Activated gamma-delta T cell treated with anti-CD3 and anti-CD28 coated beads, Interleukin-2, amount 50 U/mL, for 16 hours (primary cell): Measurements from ENCODE around the gene LRFN5.
"Not testable (repeated sequence)": the region's sequence is repeated elsewhere in the genome, so short reads cannot be mapped to it uniquely, and the experiment has no call there.

Source experiments
- DNase-seq: peaks from one replicate; pipeline ENCODE4 v3.0.0-alpha.2; 2020; ENCODE audit warnings: low read depth

The LRFN5 gene

DNA sequence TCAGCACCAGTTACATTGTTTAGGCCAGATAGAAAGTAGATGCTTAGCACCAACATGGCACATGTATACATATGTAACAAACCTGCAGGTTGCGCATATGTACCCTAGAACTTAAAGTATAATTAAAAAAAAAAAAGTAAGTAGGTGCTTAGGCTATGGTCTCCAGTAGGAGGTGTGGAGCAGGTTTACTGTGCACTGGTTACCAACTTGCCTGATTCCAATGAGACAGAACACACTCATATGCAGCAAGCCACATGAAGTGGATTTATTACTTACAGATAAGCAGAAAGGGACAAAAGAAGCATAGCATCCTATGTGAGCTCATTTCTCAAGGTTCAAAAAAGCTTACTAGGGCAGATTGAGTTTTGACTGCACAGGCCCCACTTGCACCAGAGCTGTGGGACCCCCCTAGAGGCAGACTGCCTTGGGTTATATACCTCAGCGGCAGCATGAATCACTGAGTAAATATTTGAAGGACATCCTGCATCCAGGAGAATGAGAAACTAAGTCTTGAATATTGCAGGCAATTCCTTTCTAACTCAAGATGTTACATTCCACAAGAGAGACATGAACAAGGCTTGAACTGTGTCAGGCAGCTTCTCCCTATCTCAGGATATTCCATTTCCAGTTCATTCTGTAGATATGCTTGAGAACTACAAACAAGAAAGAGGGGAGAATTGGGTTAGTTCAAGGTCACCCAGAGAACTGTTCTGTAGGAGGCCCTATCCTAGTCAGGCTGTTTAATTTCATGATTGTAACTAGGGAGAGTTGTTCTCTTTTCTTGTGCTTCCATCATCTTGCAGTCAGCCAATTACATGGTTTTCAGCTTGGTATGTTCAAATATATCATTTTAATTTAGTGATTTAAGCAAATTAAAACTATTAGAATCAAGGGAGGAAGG lies 30.1 kb downstream of the LRFN5 start:
- no peak for DNase-seq

DNA sequence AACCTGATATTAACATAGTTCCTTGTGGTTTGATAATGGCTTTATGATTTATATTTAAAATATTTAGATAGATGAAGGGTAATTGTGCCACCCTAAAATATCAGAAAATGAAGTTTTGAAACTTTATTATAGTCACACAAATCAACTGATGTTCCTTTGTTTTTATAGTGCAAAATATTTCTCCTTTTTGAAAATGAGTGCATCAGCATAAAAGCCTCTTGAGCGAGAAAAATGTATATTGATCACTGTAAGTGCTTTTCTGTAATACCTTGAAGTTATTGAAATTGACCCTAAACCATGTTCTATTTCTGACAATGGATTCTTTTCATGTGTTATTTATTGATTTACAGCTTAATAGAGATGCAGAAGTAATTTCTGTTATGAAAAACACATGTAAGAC lies 35.0 kb downstream of the LRFN5 start:
- DNase-seq: no peak

DNA sequence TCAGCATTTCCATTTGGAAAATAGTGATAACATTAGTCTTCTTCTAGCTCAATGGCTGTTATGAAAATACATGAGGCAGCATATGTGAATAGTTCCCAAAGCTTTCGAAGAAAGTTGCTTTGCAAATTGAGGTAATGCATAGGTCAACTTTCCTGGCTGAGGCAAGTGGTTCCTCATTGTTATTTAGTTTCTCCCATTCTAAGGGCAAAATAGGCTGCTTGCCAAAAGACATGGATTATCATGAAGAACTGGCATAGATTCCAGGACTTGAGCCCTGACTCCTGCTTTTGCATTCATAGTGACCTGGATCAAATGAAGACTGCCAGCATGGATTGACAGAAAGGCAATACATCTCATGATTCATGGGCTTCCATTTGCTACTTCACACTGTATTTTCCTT lies 35.7 kb downstream of the LRFN5 start:
- DNase-seq: no peak

DNA sequence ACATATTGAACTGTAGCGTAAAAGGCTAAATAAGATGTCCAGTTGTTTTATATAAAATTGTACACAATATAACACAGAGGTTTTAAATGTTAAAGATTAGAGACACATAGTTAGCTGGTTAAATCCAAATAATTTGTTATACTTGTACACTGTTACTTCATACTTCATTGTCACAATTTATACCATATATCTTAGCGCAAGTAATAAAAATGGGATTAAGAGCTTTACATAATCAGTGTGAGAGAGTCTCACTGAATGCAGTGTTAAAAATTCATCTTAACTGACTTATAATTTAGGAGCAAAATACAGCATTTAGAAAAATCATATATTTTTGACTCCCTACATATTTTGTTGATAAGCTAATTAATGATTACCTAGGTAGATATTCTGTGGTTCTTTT lies 36.1 kb downstream of the LRFN5 start:
- no peak for DNase-seq

DNA sequence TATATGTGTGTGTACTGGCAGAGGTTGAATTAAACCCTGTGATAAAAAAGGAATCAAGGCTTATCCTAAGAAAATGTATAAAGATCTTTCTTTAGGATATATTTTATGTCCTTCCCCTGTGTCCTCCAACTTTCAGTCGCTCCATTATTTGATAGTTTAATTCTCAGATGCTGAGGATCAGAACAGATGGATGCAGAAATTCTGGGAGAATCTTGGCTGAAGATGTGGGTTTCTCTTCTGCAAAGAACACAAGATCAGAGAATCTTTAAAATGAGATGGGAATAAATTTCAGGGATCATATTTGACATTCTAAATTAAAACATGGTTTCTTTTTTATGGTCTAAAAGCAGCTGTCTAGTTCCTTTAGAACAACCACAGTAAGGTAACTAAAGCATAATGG lies 37.9 kb downstream of the LRFN5 start:
- DNase-seq: no peak

DNA sequence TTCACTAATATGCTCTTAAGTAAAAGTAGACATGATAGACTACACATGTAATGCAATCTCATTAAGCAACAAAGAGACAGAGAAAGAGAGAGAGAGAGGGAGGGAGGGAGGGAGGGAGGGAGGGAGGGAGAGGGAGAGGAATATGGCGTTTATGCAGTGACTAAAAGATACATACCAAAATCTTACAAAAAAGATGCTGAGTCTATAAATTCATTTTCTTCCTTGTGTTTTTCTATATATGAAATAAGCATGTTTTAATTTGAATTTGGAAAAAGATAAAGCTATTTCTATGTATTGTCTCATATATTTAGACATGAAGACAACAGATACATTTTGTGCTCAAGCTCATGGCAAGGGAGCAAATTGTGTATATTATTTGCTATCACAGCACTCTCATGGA lies 44.1 kb downstream of the LRFN5 start:
- DNase-seq: no peak

DNA sequence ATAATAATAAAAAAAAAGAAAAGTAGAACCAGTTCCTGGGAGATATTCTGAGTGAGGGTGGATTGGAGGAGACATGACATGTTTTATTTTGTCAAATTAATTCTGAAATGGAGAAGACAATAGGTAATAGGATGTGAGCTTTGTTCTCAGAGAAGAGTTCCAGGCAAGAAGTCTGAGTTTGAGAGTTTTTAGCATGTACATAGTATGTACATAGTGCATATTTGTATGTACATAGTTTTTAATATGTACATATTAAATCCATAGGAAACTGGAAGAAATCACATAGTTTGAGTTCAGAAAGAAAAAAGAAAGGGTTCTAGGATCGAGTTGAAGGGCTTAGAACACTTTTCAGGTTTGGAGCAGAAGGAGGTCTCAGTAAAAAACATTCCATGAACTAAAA lies 47.5 kb downstream of the LRFN5 start:
- no peak for DNase-seq

DNA sequence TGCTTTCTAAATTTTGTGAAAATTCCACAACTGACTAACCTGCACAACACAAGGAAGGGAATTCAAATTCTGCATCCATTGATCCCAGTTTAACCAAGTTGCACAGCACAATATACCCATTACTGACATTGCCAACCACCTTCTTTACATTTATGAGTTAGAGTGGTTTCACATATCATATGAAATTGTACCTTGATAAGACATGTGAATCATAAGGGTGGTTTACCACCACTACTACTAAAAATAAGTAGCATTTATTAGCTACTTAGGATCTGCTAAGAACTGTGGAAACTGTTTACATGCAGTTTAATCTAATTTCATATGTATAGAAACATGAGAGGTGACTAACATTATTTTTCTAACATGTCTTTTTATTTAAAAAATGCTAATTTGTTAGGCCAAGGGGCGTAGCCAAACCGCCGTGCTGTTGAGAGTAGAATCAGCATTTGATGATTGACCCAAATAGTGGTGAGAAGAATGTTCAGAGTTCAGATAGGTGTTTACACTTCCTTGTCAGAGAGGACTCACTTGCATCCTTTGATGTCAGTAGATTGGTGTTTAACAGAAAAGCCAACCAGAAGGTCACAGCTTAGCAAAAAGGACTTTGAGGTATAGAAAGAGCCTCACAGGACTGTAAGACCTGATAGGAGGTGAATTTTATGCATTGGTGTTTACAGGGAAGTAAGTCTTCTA lies 56.2 kb downstream of the LRFN5 start:
- DNase-seq: no peak

DNA sequence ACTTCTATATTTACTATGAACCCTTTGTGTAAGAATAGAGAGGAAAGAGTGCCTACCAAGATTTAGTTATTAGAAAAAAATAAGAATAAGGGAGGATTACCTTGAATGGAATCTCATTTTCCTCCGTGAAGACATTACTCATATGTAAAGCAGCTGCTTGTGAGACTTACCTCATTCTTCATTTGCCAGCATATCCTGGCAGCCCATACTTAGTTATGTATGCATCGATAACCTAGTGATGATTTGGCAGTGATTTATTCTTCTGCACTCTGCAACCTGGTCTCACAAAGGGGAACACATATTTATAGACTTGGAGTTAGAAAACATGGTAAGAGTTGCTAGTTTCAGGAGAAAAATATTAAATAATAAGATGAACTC lies 56.8 kb downstream of the LRFN5 start:
- DNase-seq: no peak

DNA sequence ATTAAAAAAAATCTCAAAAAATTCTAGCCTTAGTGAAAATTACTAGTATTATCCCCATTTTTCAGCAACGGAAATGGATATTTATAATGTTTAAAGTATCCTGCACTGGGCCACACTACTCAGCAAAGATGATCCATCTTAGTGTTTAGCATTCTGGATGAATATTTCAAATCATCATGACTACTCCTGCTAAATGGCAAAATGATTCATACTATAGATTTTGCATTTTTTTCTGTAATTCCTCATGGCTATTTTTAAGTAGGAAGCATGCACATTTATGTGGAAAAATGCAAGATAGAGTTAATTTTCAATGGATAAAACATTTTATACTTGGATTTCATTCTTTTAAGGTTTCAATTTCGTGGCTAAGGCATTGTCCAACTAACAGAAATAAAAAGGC lies 59.6 kb downstream of the LRFN5 start:
- no peak for DNase-seq

DNA sequence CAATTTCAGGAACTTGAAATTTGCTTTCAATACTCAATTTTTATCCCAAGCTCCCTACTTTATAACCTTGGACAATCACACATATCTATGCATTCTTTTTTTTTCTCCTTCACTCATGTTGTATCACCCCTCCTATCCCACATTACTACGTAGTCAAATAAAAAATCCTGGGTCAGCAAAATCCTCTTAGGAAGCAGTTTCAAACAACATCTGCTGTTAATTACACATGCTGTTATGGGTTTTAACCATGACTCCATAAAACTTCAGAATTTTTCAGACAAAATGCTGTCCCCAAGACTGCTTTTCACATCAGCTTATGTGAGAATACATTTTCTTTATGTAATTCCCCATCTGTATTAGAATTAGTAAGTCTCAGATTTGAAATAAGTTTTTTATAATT lies 61.7 kb downstream of the LRFN5 start:
- DNase-seq: no peak

DNA sequence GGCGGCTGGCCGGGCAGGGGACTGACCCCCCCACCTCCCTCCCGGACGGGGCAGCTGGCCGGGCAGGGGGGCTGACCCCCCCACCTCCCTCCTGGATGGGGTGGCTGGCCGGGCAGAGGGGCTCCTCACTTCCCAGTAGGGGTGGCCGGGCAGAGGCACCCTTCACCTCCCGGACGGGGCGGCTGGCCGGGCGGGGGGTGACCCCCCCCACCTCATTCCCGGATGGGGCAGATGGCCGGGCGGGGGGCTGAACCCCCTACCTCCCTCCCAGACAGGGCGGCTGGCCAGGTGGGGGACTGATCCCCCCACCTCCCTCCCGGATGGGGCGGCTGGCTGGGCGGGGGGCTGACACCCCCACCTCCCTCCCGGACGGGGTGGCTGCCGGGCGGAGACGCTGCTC lies 66.9 kb downstream of the LRFN5 start:
- DNase-seq: not testable (repeated sequence)

DNA sequence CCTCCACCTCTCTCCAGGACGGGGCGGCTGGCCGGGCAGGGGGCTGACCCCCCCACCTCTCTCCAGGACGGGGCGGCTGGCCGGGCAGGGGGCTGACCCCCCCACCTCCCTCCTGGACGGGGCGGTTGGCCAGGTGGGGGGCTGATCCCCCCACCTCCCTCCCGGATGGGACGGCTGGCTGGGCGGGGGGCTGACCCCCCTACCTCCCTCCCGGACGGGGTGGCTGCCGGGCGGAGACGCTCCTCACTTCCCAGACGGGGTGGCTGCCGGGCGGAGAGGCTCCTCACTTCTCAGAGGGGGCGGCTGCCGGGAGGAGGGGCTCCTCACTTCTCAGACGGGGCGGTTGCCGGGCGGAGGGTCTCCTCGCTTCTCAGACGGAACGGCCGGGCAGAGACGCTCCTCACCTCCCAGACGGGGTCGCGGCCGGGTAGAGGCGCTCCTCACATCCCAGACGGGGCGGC lies 67.9 kb downstream of the LRFN5 start:
- DNase-seq: not testable (repeated sequence)

DNA sequence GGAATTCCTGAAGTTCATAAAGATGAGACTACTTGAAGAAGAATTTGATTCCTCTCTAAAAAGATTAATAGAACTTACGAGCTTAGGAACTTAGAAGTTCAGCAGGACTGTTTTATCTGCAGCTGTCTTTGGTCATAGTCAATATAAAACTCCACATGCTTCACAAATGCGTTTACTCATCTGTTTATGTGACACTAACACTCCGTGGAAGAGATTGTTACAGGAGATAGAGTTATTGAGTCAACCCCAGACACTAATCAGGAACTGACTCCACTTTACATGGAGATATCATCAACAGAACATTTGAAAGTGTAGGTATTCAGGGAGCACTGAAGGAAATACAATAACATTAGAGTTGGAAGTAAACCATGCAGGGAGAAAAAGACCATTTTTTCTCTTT lies 92.8 kb downstream of the LRFN5 start:
- no peak for DNase-seq

DNA sequence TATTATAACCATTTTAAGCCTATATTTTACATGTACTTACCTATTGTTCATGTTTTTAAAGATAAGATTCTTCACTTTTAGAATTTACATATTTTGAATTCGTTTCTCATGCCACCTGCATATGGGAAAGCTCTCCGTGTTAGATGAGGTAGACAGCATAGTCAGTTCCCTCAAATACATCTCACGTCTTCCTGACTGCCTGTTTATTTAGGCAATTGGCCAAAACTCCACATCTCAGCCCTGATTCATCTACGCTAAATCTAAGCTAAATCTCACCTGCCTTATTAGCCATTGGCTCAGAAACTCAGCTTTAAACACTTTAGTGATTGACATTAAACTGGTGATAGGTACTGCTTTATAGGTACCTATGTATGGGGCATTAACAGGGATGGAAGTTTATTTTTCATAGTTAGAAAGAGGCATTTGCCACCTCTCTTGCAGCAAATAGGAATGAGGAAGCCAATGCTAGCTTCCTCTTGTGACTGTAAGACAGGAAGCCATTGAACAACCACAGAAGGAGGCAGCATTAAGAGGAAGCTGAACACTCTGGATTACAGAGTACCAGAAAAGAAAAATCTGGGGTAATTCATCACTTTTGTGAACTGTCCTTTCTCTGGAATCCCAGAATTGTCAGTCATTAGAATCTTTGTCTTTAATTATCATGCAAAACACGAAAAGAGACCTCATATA lies 111.9 kb downstream of the LRFN5 start:
- DNase-seq: no peak

DNA sequence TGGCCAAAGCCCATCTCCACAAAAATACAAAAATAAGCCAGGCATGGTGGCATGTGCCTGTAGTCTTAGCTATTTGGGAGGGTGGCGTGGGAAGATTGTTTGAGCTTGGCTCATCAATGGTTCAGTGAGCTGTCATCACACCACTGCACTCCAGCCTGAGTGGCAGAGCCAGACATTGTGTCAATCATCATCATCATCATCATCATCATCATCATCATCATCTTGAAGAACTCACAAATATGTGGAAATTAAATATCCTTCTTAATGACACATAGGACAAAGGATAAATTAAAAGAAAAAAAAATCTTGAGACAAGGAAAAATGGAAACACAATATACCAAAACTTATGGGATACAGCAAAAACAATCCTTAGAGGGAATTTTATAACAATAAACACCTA lies 132.5 kb downstream of the LRFN5 start:
- no peak for DNase-seq

DNA sequence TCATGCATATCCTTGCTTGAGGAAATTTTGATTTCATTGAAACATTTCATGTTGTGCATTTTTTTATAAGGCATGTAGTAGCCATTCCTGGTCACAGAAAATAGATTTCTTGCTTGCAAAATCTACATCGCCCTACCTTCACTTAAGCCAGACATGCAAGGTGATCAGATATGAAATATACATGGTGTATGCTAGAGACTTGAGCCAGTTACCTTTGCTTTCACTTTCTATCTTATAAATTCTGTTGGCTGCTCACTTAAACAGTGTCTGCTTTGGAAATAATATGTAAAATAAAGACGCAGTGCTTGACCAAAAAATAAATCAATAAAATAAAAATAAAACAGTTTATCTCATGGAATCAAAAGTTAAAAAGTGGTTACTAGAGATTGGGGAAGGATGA lies 136.5 kb downstream of the LRFN5 start:
- no peak for DNase-seq

DNA sequence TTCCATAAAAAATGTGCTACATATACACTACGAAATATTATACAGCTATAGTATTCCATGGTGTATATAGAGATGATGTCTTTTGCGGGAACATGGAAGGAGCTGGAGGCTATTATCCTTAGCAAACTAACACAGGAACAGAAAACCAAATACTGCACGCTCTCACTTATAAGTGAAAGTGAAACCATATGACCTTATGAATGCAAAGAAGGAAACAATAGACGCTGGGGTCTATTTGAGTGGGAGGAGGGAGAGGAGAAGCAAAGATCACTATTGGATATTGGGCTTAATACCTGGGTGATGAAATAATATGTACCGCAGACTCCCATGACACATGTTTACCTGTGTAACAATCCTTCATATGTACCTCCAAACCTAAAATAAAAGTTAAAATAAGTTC lies 142.8 kb downstream of the LRFN5 start:
- no peak for DNase-seq

DNA sequence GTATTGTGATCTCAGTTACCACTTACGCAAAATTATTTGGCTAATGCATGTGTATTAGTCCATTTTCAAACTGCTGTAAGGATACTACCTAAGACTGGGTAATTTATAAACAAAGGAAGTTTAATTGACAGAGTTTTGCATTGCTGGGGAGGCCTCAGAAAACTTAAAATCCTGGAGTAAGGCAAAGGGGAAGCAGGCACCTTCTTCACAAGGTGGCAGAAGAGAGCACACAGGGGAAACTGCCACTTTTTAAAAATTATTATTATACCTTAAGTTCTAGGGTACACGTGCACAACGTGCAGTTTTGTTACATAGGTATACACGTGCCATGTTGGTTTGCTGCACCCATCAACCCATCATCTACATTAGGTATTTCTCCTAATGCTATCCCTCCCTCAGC lies 143.9 kb downstream of the LRFN5 start:
- DNase-seq: not testable (repeated sequence)

DNA sequence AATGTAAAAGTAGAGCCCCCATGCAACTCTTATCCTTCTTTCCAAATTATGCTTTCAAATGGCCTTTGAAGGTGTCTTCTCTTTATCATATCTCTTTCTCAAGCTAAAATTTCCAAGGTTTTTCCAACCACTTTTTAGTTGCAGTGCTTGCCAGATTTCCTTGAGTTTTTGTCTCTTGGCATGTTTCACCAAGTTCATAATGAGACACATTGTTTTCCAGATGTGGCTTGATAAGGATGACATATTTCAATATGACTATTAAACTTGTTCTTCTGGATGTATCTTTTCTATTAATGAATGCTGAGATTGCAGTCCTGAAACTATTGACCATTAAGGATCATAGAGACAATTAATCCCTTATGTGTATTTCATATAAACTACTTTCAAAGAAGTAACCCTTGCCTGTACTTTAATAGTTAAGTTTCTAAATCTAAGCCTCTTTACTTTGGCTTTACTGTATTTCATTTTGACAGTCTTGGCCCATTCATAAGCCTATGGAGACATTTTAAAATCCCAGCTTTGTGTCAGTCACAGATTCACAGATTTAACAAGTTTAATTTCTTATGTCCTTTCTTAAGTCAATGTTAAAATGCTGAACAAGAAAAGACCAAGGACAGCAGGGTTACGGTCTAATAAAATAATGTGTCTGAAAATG lies 151.5 kb downstream of the LRFN5 start:
- DNase-seq: no peak

DNA sequence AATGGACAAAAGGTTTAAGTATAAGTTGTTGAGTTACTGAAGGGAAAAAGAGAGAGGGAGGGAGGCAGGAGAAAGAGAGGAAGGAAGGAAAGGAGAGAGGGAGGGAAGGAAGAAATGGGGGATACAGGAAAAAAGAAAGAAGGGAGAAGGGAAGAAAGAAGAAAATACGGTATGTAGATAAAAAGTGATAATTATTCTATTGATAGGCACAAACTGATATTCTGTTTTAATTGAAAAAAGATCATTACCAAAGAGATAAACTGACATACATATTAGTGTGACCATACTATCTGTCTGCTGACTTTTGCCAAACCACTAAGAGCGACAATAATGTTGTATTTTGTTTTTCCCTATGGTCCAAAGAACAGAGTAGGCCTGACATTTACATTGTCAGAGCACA lies 154.5 kb downstream of the LRFN5 start:
- DNase-seq: no peak

DNA sequence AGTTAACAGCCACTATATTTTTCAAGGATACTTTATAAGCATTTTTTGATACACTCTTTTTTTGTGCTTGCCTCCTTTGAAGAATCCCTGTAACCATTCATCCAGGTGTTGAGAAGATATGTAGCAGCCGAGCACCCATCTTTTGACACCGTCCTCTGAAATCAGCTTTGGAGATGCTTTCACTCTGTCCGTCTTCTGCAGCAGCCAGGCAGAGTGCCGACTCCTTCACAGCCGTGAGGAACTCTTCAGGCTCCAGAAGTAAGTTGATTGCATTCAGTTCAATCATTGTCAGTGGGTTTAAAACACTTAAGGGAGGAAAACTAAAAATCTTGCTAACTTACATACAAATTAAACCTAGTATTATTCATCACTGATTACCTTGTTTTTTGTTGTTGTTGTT lies 160.1 kb downstream of the LRFN5 start:
- DNase-seq: no peak
